Measurements from ENCODE around the gene ZBTB25.

The ZBTB25 gene

GRCh38 chr14:64465191-64465822 is 38.3 kb downstream of the ZBTB25 start, which contains the start of gene AKAP5:
Gene AKAP5 (plus strand): TSS chr14:64465499. CDS start chr14:64468395, 2,896 bp downstream.
- no peak for TF ChIP-seq CTCF (IDR thresholded peaks at IDR 0.05)
- peak within 1 kb of the TSS; percentile 88 for H3K4me3 ChIP-seq
- peak; percentile 77 for DNase-seq (ENCODE audit: low spot score)
- H3K27ac ChIP-seq = peak within 1 kb of the TSS; percentile 64 to 83

GRCh38 chr14:64464651-64465050 is 39.0 kb downstream of the ZBTB25 start:
- Histone ChIP-seq H3K4me3 (peak overlapping the region; percentile 88), H3K27ac (peak overlapping the region; percentile 64 to 83)
- DNase-seq (ENCODE audit: low spot score) = no peak
- no peak for TF ChIP-seq CTCF (IDR thresholded peaks at IDR 0.05)

GRCh38 chr14:64463873-64464272 is 39.8 kb downstream of the ZBTB25 start:
- DNase-seq (ENCODE audit: low spot score) = no peak
- no peak for TF ChIP-seq CTCF (IDR thresholded peaks at IDR 0.05)
- Histone ChIP-seq H3K27ac (no peak overlapping the region), H3K4me3 (no peak overlapping the region)

- Histone ChIP-seq H3K27ac (no peak overlapping the region), H3K4me3 (no peak overlapping the region)
- DNase-seq (ENCODE audit: low spot score) = no peak
- no peak for TF ChIP-seq CTCF (IDR thresholded peaks at IDR 0.05)
These were observed 40.4 kb downstream of the ZBTB25 start for GRCh38 chr14:64463195-64463594.

- TF ChIP-seq CTCF (IDR thresholded peaks at IDR 0.05) = no peak
- Histone ChIP-seq H3K27ac (no peak overlapping the region), H3K4me3 (no peak overlapping the region)
- DNase-seq (ENCODE audit: low spot score) = no peak
These were observed 42.4 kb downstream of the ZBTB25 start for GRCh38 chr14:64461221-64461620.

GRCh38 chr14:64459405-64460136 is 44.1 kb downstream of the ZBTB25 start:
- no peak for DNase-seq (ENCODE audit: low spot score)
- Histone ChIP-seq H3K4me3 (no peak overlapping the region), H3K27ac (no peak overlapping the region)
- no peak for TF ChIP-seq CTCF (IDR thresholded peaks at IDR 0.05)

GRCh38 chr14:64454671-64455070 is 49.0 kb downstream of the ZBTB25 start:
- no peak for DNase-seq (ENCODE audit: low spot score)
- no peak for TF ChIP-seq CTCF (IDR thresholded peaks at IDR 0.05)
- Histone ChIP-seq H3K4me3 (no peak overlapping the region), H3K27ac (no peak overlapping the region)

Measured in coronary artery (tissue), 2 donors.